GM19193 (cell line): Measurements from ENCODE around the gene CLEC4E.

Source experiments
- POLR2A ChIP-seq: IDR thresholded peaks from 4 replicates; pipeline ENCODE4 v1.6.1; 2011; ENCODE audit not compliant: insufficient read depth, insufficient read length; ENCODE audit errors: extremely low read depth

Gene CLEC4E

DNA sequence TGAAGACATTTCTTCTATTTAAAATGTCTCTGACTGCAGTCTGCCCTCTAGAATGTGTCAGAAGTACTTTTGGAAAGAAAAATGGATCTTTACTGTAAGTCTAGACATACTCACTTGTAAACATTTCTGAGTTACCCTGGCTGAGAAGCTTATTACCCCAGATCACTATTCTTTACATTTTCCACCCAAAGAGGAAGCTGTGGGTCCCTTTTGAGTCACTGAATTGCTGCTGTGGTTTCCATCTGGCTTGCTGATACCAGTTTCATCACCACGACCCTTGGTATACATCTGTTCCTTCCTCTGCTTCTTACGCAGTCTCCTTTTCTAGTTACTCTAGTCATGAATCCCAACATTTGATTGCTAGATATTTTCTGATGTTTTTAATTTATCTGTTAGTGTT lies 47.6 kb downstream of the CLEC4E start:
- TF ChIP-seq POLR2A: no peak

DNA sequence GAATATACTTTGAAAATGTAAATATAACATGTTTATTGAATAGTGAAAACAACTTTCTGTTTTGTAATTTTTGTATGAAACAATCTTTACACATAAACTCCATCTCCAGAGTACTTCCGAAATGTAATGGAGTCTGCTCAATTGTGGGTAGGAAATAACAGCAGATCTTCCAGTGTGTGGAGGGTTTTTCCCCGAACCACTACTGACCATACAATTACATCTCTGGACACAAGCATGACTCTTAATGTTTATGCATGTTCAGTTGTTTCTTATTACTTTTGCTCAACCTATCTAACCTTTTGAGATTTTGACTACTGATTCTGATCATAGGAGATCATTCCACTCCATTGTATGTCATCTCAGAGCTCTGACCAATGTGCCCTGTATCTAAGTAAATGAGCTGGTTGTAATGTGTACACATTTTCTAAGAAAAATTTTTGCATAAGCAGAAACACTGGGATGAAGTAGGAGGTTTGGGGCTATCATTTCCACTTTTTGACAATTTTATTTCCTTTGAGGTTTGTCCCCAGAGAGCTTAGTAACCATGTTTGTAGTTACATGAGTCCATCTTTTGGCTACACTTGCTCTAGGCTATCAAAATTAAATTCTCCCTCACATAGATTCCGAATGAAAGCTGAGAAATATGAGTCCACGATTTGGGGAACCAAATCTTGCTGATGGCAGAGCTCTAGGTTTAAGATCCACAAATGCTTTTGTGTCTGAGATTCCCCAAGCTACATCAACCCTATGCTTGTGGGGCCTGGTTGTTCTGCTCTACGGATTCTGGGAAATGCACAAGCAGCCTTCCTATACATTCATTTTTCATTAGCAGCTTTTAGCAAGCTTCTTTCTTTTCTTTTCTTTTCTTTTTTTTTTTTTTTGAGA lies 48.8 kb downstream of the CLEC4E start:
- TF ChIP-seq POLR2A: no peak
